A549 (cell line): ENCODE measurements around the gene NEDD4L.

Experiments
- CBX2 ChIP-seq: fragments of 200-600 bp; sonication (generic); IDR thresholded peaks from 2 replicates; pipeline ENCODE4 v1.6.1; 2016; ENCODE audit warnings: low read depth, mild to moderate bottlenecking, borderline replicate concordance
- CEBPB ChIP-seq, 2 experiments: fragments of >200 bp in 1 of 2; sonication (Bioruptor Twin) in 1 of 2; formaldehyde crosslinking in 1 of 2; IDR thresholded peaks; 2 replicates each; pipeline ENCODE4 v1.6.1; 2012 to 2016
- EHMT2 ChIP-seq: fragments of 200-600 bp; sonication (generic); IDR thresholded peaks from 2 replicates; pipeline ENCODE4 v1.6.1; 2016; ENCODE audit warnings: antibody characterized with exemption, low read depth, mild to moderate bottlenecking, moderate library complexity
- HDAC2 ChIP-seq: fragments of 200-600 bp; sonication (generic); IDR thresholded peaks from 2 replicates; pipeline ENCODE4 v1.6.1; 2016
- HMGXB4 ChIP-seq: fragments of 250-450 bp; sonication (Bioruptor Pico); IDR thresholded peaks from 2 replicates; pipeline ENCODE4 v1.5.0; 2021; ENCODE audit warnings: mild to moderate bottlenecking, moderate library complexity, borderline replicate concordance
- HOXA7 ChIP-seq: fragments of 250-450 bp; sonication (Bioruptor Pico); IDR thresholded peaks from 2 replicates; pipeline ENCODE4 v1.5.0; 2020; ENCODE audit warnings: mild to moderate bottlenecking, moderate library complexity
- JUN ChIP-seq, 2 experiments: fragments of >200 bp; sonication (Bioruptor Twin); formaldehyde crosslinking; IDR thresholded peaks; 2 replicates in 1 of 2; 3 replicates in 1 of 2; pipeline ENCODE4 v1.6.1; 2016 to 2017
- POLR2A ChIP-seq: IDR thresholded peaks from 2 replicates; pipeline ENCODE4 v1.6.1; 2012; ENCODE audit warnings: mild to moderate bottlenecking, low read length
- RAD21 ChIP-seq, 2 experiments: fragments of >200 bp in 1 of 2; sonication (Bioruptor Twin) in 1 of 2; formaldehyde crosslinking in 1 of 2; IDR thresholded peaks in 1 of 2; conservative IDR thresholded peaks in 1 of 2; 2 replicates in 1 of 2; 3 replicates in 1 of 2; pipeline ENCODE4 v1.6.1; 2012 to 2018; ENCODE audit warnings: inconsistent platforms in 1 of 2
- RCOR1 ChIP-seq: fragments of 150-350 bp; IDR thresholded peaks from 2 replicates; pipeline ENCODE4 v1.6.1; 2014; ENCODE audit warnings: antibody characterized with exemption, low read length, low read depth
- TF ChIP-seq, protein P1 (sequence below): fragments of >200 bp; sonication (Bioruptor Twin); formaldehyde crosslinking; IDR thresholded peaks from 3 replicates; pipeline ENCODE4 v1.5.1; 2016
- TF ChIP-seq, protein P2 (sequence below): IDR thresholded peaks from 2 replicates; pipeline ENCODE4 v1.6.1; 2012
- TF ChIP-seq, protein P3 (sequence below): fragments of >200 bp; sonication (Bioruptor Twin); formaldehyde crosslinking; IDR thresholded peaks from 2 replicates; pipeline ENCODE4 v1.6.1; 2016

DNA sequence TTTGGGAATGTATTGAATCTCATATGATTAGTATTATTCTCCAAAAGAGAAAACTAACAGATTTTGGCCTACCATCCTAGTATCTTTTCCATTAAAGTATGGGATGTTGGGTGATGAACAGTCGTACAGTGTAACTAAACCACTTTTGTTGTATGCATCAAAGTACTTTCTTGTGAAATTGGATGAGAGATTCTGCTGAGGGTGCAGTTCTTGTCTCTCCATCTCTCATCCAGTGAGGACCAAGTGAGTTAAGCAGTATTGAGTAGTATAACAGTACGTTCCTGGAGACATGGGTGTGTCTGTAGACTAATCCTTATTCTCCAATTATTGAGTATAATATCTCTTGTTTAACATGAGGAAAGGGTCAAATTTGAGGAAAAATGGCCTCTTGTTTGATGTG is 209.3 kb downstream of the NEDD4L start:
- no peak for TF ChIP-seq RAD21 (conservative IDR thresholded peaks at IDR 0.05 in 1 of 2, IDR thresholded peaks at IDR 0.05 in 1 of 2)
- TF ChIP-seq HDAC2: no peak
- TF ChIP-seq, protein P1, sequence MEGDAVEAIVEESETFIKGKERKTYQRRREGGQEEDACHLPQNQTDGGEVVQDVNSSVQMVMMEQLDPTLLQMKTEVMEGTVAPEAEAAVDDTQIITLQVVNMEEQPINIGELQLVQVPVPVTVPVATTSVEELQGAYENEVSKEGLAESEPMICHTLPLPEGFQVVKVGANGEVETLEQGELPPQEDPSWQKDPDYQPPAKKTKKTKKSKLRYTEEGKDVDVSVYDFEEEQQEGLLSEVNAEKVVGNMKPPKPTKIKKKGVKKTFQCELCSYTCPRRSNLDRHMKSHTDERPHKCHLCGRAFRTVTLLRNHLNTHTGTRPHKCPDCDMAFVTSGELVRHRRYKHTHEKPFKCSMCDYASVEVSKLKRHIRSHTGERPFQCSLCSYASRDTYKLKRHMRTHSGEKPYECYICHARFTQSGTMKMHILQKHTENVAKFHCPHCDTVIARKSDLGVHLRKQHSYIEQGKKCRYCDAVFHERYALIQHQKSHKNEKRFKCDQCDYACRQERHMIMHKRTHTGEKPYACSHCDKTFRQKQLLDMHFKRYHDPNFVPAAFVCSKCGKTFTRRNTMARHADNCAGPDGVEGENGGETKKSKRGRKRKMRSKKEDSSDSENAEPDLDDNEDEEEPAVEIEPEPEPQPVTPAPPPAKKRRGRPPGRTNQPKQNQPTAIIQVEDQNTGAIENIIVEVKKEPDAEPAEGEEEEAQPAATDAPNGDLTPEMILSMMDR: no peak
- TF ChIP-seq, protein P2, sequence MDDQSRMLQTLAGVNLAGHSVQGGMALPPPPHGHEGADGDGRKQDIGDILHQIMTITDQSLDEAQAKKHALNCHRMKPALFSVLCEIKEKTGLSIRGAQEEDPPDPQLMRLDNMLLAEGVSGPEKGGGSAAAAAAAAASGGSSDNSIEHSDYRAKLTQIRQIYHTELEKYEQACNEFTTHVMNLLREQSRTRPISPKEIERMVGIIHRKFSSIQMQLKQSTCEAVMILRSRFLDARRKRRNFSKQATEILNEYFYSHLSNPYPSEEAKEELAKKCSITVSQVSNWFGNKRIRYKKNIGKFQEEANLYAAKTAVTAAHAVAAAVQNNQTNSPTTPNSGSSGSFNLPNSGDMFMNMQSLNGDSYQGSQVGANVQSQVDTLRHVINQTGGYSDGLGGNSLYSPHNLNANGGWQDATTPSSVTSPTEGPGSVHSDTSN: no peak
- TF ChIP-seq CEBPB (IDR thresholded peaks at IDR 0.05): no peak
- TF ChIP-seq CBX2: no peak
- no peak for TF ChIP-seq RCOR1
- TF ChIP-seq EHMT2: no peak
- TF ChIP-seq POLR2A: no peak
- no peak for TF ChIP-seq HMGXB4
- TF ChIP-seq, protein P3, sequence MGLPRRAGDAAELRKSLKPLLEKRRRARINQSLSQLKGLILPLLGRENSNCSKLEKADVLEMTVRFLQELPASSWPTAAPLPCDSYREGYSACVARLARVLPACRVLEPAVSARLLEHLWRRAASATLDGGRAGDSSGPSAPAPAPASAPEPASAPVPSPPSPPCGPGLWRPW: no peak
- TF ChIP-seq JUN (IDR thresholded peaks at IDR 0.05): no peak
- no peak for TF ChIP-seq HOXA7 (CRISPR knock-in tag)
